H1 (cell line): ENCODE measurements around the gene FIS1. TPM values are rescaled to one million over a fixed set of nuclear protein-coding genes. Genes with fewer than 3 reads are reported as not detected.

ENCODE experiments used
- CTCF ChIA-PET: fragments of 300-600 bp; sonication (Branson Sonifier 250); formaldehyde crosslinking; loops from one replicate; lab custom pipeline; 2021; ENCODE audit not compliant: partially characterized antibody; lab: Charles Lee
- POLR2A ChIA-PET: fragments of 300-600 bp; sonication (Branson Sonifier 250); formaldehyde crosslinking; loops from one replicate; lab custom pipeline; 2021; ENCODE audit warnings: inconsistent platforms; ENCODE audit not compliant: partially characterized antibody; lab: Charles Lee
- DNase-seq, 2 experiments: peaks; one replicate each; pipeline versions ENCODE4 v3.0.0 to v3.0.0-alpha.2; 2010 to 2022; ENCODE audit warnings: low spot score in 2 of 2, low read depth in 1 of 2, mixed read lengths in 1 of 2
- FAIRE-seq: peaks from 2 replicates; lab custom pipeline; 2011; peaks lifted over from hg19 to GRCh38; lab: Jason Lieb, UNC
- H2AFZ ChIP-seq: 2 replicates; pipeline ENCODE4 v1.8.1; 2012; ENCODE audit warnings: low read length, inconsistent platforms
- H2AK5ac ChIP-seq: 2 replicates; pipeline ENCODE4 v1.6.1; 2013; ENCODE audit warnings: low read depth, low read length
- H2BK120ac ChIP-seq: replicated peaks from 2 replicates; pipeline ENCODE3; 2013; ENCODE audit warnings: low read depth, low read length, inconsistent platforms
- H2BK12ac ChIP-seq: 2 replicates; pipeline ENCODE4 v1.6.1; 2013; ENCODE audit warnings: low read depth, low read length
- H2BK15ac ChIP-seq: 2 replicates; pipeline ENCODE4 v1.6.1; 2013; ENCODE audit warnings: low read length
- H2BK20ac ChIP-seq: 2 replicates; pipeline ENCODE4 v1.6.1; 2013; ENCODE audit warnings: low read length
- H2BK5ac ChIP-seq: 2 replicates; pipeline ENCODE4 v1.6.1; 2013; ENCODE audit warnings: low read depth, low read length
- H3K14ac ChIP-seq: 2 replicates; pipeline ENCODE4 v1.6.1; 2013; ENCODE audit warnings: inconsistent platforms; ENCODE audit not compliant: insufficient read length
- H3K18ac ChIP-seq: 2 replicates; pipeline ENCODE4 v1.6.1; 2013; ENCODE audit warnings: low read length; ENCODE audit errors: extremely low read depth
- H3K23ac ChIP-seq: 2 replicates; pipeline ENCODE4 v1.6.1; 2013; ENCODE audit warnings: inconsistent platforms; ENCODE audit not compliant: insufficient read length
- H3K23me2 ChIP-seq: 2 replicates; pipeline ENCODE4 v1.6.1; 2013; ENCODE audit warnings: low read depth, low read length
- H3K27ac ChIP-seq: 2 replicates; pipeline ENCODE4 v1.6.1; 2011; ENCODE audit warnings: low read depth, low read length, inconsistent platforms
- H3K27me3 ChIP-seq, 4 experiments: replicated peaks in 1 of 4; 1 replicate in 1 of 4; 2 replicates in 3 of 4; pipeline versions ENCODE4 v1.6.1 to v1.8.1; 2011 to 2013; ENCODE audit warnings: low read length in 3 of 4, mild to moderate bottlenecking in 3 of 4, inconsistent platforms in 2 of 4, mixed read lengths in 2 of 4, moderate library complexity in 1 of 4; ENCODE audit not compliant: control insufficient read depth in 3 of 4, insufficient read depth in 3 of 4; ENCODE audit errors: extremely low read depth in 1 of 4
- H3K36me3 ChIP-seq, 4 experiments: 2 replicates each; pipeline versions ENCODE4 v1.6.1 to v1.8.1; 2011 to 2013; ENCODE audit warnings: mild to moderate bottlenecking in 4 of 4, low read length in 3 of 4, moderate library complexity in 2 of 4, control low read depth in 1 of 4, inconsistent platforms in 1 of 4; ENCODE audit not compliant: insufficient read depth in 4 of 4, control insufficient read depth in 2 of 4
- H3K4ac ChIP-seq: replicated peaks from 2 replicates; pipeline ENCODE3; 2013; ENCODE audit warnings: low read length, low read depth, mixed read lengths, inconsistent platforms; ENCODE audit not compliant: insufficient read length
- H3K4me1 ChIP-seq, 4 experiments: replicated peaks in 1 of 4; 1 replicate in 1 of 4; 2 replicates in 3 of 4; pipeline versions ENCODE4 v1.6.1 to v1.8.1; 2011 to 2013; ENCODE audit warnings: low read length in 3 of 4, inconsistent platforms in 2 of 4, mixed read lengths in 1 of 4; ENCODE audit not compliant: insufficient read depth in 4 of 4, control insufficient read depth in 3 of 4
- H3K4me2 ChIP-seq, 2 experiments: 2 replicates each; pipeline versions ENCODE4 v1.6.1 to v1.8.1; 2011 to 2013; ENCODE audit warnings: low read depth in 2 of 2, low read length in 2 of 2, control low read depth in 1 of 2, inconsistent platforms in 1 of 2, mild to moderate bottlenecking in 1 of 2; ENCODE audit not compliant: insufficient read depth in 1 of 2
- H3K4me3 ChIP-seq, 4 experiments: fragments of 200-600, 300-600 bp in 1 of 4; sonication (generic), shearing (Covaris generic), sonication (Bioruptor Twin) in 1 of 4; 2 replicates each; pipeline versions ENCODE4 v1.5.1 to v1.8.1; 2011 to 2016; ENCODE audit warnings: low read length in 4 of 4, low read depth in 3 of 4, control low read depth in 2 of 4, inconsistent platforms in 2 of 4, mild to moderate bottlenecking in 2 of 4, mixed read lengths in 1 of 4, moderate library complexity in 1 of 4; ENCODE audit not compliant: insufficient read depth in 2 of 4; ENCODE audit errors: extremely low read depth in 1 of 4
- H3K56ac ChIP-seq: replicated peaks from 2 replicates; pipeline ENCODE3; 2013; ENCODE audit warnings: low read depth, mild to moderate bottlenecking, mixed read lengths, low read length, inconsistent platforms; ENCODE audit not compliant: insufficient read length
- H3K79me1 ChIP-seq: 2 replicates; pipeline ENCODE4 v1.6.1; 2013; ENCODE audit warnings: low read depth, low read length, control low read depth
- H3K79me2 ChIP-seq, 2 experiments: 2 replicates each; pipeline versions ENCODE4 v1.6.1 to v1.8.1; 2012 to 2013; ENCODE audit warnings: low read length in 2 of 2, mild to moderate bottlenecking in 2 of 2, inconsistent platforms in 1 of 2; ENCODE audit not compliant: insufficient read depth in 2 of 2, control insufficient read depth in 1 of 2
- H3K9ac ChIP-seq, 4 experiments: replicated peaks in 1 of 4; 1 replicate in 1 of 4; 2 replicates in 3 of 4; pipeline versions ENCODE4 v1.6.1 to v1.8.1; 2011 to 2013; ENCODE audit warnings: low read depth in 3 of 4, low read length in 3 of 4, control low read depth in 2 of 4, mild to moderate bottlenecking in 2 of 4, moderate library complexity in 2 of 4, inconsistent platforms in 1 of 4; ENCODE audit errors: extremely low read depth in 1 of 4
- H3K9me3 ChIP-seq, 2 experiments: 2 replicates each; pipeline versions ENCODE4 v1.6.1 to v1.8.1; 2012 to 2013; ENCODE audit warnings: mild to moderate bottlenecking in 2 of 2, moderate library complexity in 2 of 2, control low read depth in 1 of 2, inconsistent platforms in 1 of 2, low read depth in 1 of 2, low read length in 1 of 2, mixed read lengths in 1 of 2; ENCODE audit not compliant: insufficient read depth in 2 of 2
- H4K20me1 ChIP-seq, 2 experiments: replicated peaks in 1 of 2; 2 replicates each; pipeline versions ENCODE3 to v1.8.1; 2011 to 2013; ENCODE audit warnings: inconsistent platforms in 2 of 2, low read length in 2 of 2, mild to moderate bottlenecking in 1 of 2; ENCODE audit not compliant: insufficient read depth in 2 of 2, control insufficient read depth in 1 of 2
- H4K5ac ChIP-seq: 2 replicates; pipeline ENCODE4 v1.6.1; 2013; ENCODE audit warnings: low read length, low read depth, mixed read lengths, inconsistent platforms; ENCODE audit not compliant: insufficient read length
- H4K8ac ChIP-seq: 2 replicates; pipeline ENCODE4 v1.8.0; 2013; ENCODE audit warnings: mild to moderate bottlenecking, moderate library complexity, low read length, inconsistent platforms; ENCODE audit not compliant: insufficient read depth; ENCODE audit errors: extremely low read depth
- H4K91ac ChIP-seq: replicated peaks from 2 replicates; pipeline ENCODE3; 2013; ENCODE audit warnings: low read length, mixed read lengths, inconsistent platforms; ENCODE audit not compliant: insufficient read length
- CHD2 ChIP-seq: IDR thresholded peaks from 2 replicates; pipeline ENCODE4 v1.6.1; 2012; ENCODE audit warnings: low read length, improper control_type of control experiment
- CTBP2 ChIP-seq: IDR thresholded peaks from 2 replicates; pipeline ENCODE4 v1.7.0; 2011; ENCODE audit warnings: borderline replicate concordance, mild to moderate bottlenecking, moderate library complexity, mixed read lengths, low read length; ENCODE audit not compliant: insufficient read depth, insufficient read length
- EP300 ChIP-seq, 2 experiments: IDR thresholded peaks; 1 replicate in 1 of 2; 2 replicates in 1 of 2; pipeline ENCODE4 v1.6.1; 2011 to 2012; ENCODE audit warnings: low read depth in 2 of 2, low read length in 2 of 2, mild to moderate bottlenecking in 2 of 2, borderline replicate concordance in 1 of 2, inconsistent platforms in 1 of 2, moderate library complexity in 1 of 2
- KDM1A ChIP-seq: fragments of 200-600, 300-600 bp; sonication (generic); IDR thresholded peaks from 2 replicates; pipeline ENCODE4 v1.7.1; 2016; ENCODE audit warnings: mild to moderate bottlenecking, low read length, borderline replicate concordance
- NANOG ChIP-seq: IDR thresholded peaks from 2 replicates; pipeline ENCODE4 v1.6.1; 2011; ENCODE audit warnings: low read length, low read depth, mild to moderate bottlenecking, inconsistent platforms; ENCODE audit not compliant: insufficient read depth, poor library complexity, severe bottlenecking
- POLR2AphosphoS5 ChIP-seq: IDR thresholded peaks from 2 replicates; pipeline ENCODE4 v1.6.1; 2011; ENCODE audit warnings: low read depth, low read length
- POU5F1 ChIP-seq: IDR thresholded peaks from 2 replicates; pipeline ENCODE4 v1.6.1; 2011; ENCODE audit warnings: low read depth, mild to moderate bottlenecking, low read length, moderate library complexity
- SP1 ChIP-seq: IDR thresholded peaks from 2 replicates; pipeline ENCODE4 v1.6.1; 2011; ENCODE audit warnings: low read depth, low read length
- TBP ChIP-seq: IDR thresholded peaks from 2 replicates; pipeline ENCODE4 v1.6.1; 2011; ENCODE audit warnings: low read depth, low read length, improper control_type of control experiment
- TEAD4 ChIP-seq: IDR thresholded peaks from 2 replicates; pipeline ENCODE4 v1.6.1; 2012; ENCODE audit warnings: low read depth, low read length, inconsistent platforms, mixed read lengths
- WGBS, 2 experiments: shearing (Covaris generic) in 1 of 2; methylation state at CpG; one replicate each; pipeline versions ENCODE4 v1.1.6 to v1.1.7; 2013 to 2015; ENCODE audit warnings: low lambda C conversion rate in 2 of 2, mixed read lengths in 2 of 2, inconsistent platforms in 1 of 2, low coverage in 1 of 2, missing lambda C conversion rate in 1 of 2; ENCODE audit not compliant: insufficient replicate concordance in 2 of 2, insufficient coverage in 1 of 2, insufficient read length in 1 of 2; ENCODE audit errors: extremely low coverage in 1 of 2, missing lambda C conversion rate in 1 of 2; 5-methylcytosine and 5-hydroxymethylcytosine counted together
- polyA plus RNA-seq, 7 experiments: library from polyadenylated mRNA; depleted of rRNA in 3 of 7; stranded (reverse) in 5 of 7; unstranded in 2 of 7; fragments of >200 nt in 5 of 7; fragments of 200-250 nt in 2 of 7; gene quantifications; 1 replicate in 5 of 7; 2 replicates in 1 of 7; 4 replicates in 1 of 7; pipeline versions ENCODE4 v1.2.1 to v1.2.3, GENCODE V29; 2011 to 2013; ENCODE audit warnings: missing spikeins in 2 of 7, mixed read lengths in 2 of 7
- total RNA-seq: library from RNA; stranded (reverse); fragmentation: NEBNext Ultra II Directional; extraction: Animal tissue kit (Norgen Biotek cat#: 25700); gene quantifications from 2 replicates; pipeline ENCODE4 v1.2.1, GENCODE V29; 2021

FIS1 gene
- total and polyA plus RNA-seq, 2 of the 8 experiments (the other 6 are each of a cell fraction or from before 2014, with no cell fraction given) = 128 to 195 TPM

DNA sequence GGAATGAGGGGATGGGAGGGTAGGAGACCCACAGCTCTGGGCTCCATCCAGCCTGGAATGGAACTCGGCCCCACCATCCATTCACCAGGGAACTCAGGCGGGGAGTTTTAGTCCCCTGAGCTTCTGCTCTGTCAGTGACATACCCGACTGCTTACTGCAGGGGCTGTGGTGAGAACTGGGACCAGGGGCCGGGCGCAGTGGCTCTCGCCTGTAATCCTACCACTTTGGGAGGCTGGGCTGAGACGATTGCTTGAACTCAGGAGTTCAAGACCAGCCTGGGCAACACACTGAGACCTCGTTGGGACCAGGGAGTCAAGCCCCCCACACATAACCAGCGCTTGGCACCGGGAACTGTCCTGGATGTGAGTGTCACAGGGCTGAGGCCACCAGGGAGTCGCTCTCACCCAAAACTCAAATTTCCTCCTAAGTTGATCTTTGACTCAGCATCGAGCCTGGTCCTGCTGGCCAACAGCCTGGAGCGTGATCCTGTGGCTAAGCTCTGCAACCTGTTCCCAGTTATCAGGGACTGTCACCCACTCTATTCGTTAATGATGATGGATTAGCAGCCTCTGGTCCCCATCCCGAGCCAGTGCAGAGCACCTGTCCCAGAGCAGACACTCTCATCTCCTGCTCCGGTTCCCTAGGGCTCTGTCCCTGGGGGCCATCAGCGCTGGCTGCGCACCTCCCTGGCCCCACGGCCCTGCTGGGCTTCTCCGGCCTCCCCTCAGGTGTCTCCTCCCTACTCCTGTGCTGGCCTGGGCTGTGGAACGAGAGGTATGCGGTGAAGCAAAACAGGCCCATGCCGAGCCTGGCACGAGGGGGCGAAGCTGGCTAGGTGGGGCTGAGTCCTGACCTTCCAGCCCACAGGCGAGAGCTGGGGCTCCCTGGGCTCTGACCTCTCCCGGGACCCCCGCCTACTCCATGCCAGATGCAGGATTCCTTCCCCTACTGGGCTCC lies 6.4 kb downstream of the FIS1 start:
- Histone ChIP-seq H3K36me3 (no peaks in the 10 kb centered on the region; a peak in 2 of 8 replicates), H2BK120ac (no peak overlapping the region), H4K5ac (no peak overlapping the region), H3K18ac (peak overlapping the region; percentile 6), H3K9me3 (no peaks in the 10 kb centered on the region), H4K91ac (peak overlapping the region; percentile 19), H2AFZ (no peak overlapping the region), H4K20me1 (peaks cover 0 to 13% of the 10 kb centered on the region in 2 experiments), H3K56ac (no peak overlapping the region), H3K79me2 (peaks cover 0 to 12% of the 10 kb centered on the region in 2 experiments; a peak in 1 of 4 replicates), H3K27ac (no peak overlapping the region), H2BK20ac (no peak overlapping the region), H3K4ac (no peak overlapping the region), H3K4me2 (no peak overlapping the region; a peak in 1 of 4 replicates), H3K23ac (no peak overlapping the region), H2BK12ac (0 out of 2 replicates have a peak overlapping the region, but pooled peaks have one; percentile 9), H2BK5ac (peak overlapping the region; percentile 73), H3K23me2 (no peaks in the 10 kb centered on the region), H3K9ac (no peak overlapping the region), H4K8ac (no peak overlapping the region), H2BK15ac (peak overlapping the region; percentile 31; the same call in 1 of the 2 replicates), H3K14ac (no peak overlapping the region), H3K4me3 (no peak overlapping the region), H3K27me3 (no peaks in the 10 kb centered on the region), H3K4me1 (peaks cover 0 to 7% (median 2%) of the 10 kb centered on the region in 4 experiments; a peak in 3 of 7 replicates), H2AK5ac (no peak overlapping the region), H3K79me1 (peaks cover 1% of the 10 kb centered on the region; the same call in 1 of the 2 replicates)
- CTCF ChIA-PET = interaction anchor here (0.7 to 2.7 kb wide), 18 partner anchors 8 to 265 kb away, joined by 3 to 15 read pairs (median 4); partner anchors contain the start of gene VGF
- FAIRE-seq (no peak), DNase-seq (peak in 1 of 2 experiments; percentile 54)
- WGBS, 2 experiments = 83% methylated on average over 27 of the region's 28 CpGs; no CpG with 5 or more reads in 1 of the 2 experiments
- POLR2A ChIA-PET = interaction anchor here (1.0 to 3.2 kb wide), 9 partner anchors 9 to 70 kb away, joined by 3 to 12 read pairs (median 7); partner anchors contain the start of genes PLOD3 and ZNHIT1
- TF ChIP-seq POU5F1 = no peak
- TF ChIP-seq POLR2AphosphoS5 = no peak
- TF ChIP-seq CTBP2 = no peak
- no peak for TF ChIP-seq NANOG
- no peak for TF ChIP-seq KDM1A
- no peak for TF ChIP-seq CHD2
- no peak for TF ChIP-seq TEAD4
- no peak for TF ChIP-seq SP1
- no peak for TF ChIP-seq EP300 (IDR thresholded peaks at IDR 0.05; ENCODE audit: borderline replicate concordance in 1 of 2, low read depth in 2 of 2, low read length in 2 of 2)
- no peak for TF ChIP-seq TBP
